ENCODE measurements around the gene TMEM178B. TPM values are rescaled to one million over a fixed set of nuclear protein-coding genes. Genes with fewer than 3 reads are reported as not detected.

TMEM178B gene
- total and polyA plus RNA-seq, 9 of the 15 experiments (the other 6 are each of a cell fraction or from before 2014, with no cell fraction given) = under 0.01 to 0.03 (median 0.01) TPM; not detected in 5

- DNase-seq (ENCODE audit: extremely low read depth in 1 of 4, low spot score in 3 of 4) (no peak), ATAC-seq (no peak), FAIRE-seq (no peak)
- no peaks in the 10 kb centered on the region for H3K36me3 ChIP-seq (ENCODE audit: control insufficient read depth, insufficient read depth, low read length)
- H3K9me1 ChIP-seq (ENCODE audit: control insufficient read depth, insufficient read depth, low read length) = no peaks in the 10 kb centered on the region
- no peak overlapping the region for H3K9ac ChIP-seq (ENCODE audit: insufficient read depth in 1 of 2, low read depth in 2 of 2, low read length in 2 of 2)
- no peak overlapping the region for H3K4me2 ChIP-seq (ENCODE audit: insufficient read depth, low read length)
- no peak overlapping the region for H3K4me3 ChIP-seq
- no peaks in the 10 kb centered on the region for H3K4me1 ChIP-seq (replicated peaks in 1 of 2; ENCODE audit: control insufficient read depth in 2 of 2, insufficient read depth in 2 of 2, low read length in 2 of 2)
- WGBS (ENCODE audit: insufficient coverage, low coverage, missing lambda C conversion rate) = 0% methylated on average over 2 of the region's 2 CpGs
- peaks cover 0 to 7% of the 10 kb centered on the region in 2 experiments; a peak in 2 of 5 replicates for H3K27me3 ChIP-seq (ENCODE audit: control insufficient read depth in 2 of 2, insufficient read depth in 2 of 2, low read length in 2 of 2)
- POLR2A ChIA-PET = interaction anchor here (1.2 kb wide), 1 partner anchor 16 kb away, joined by 3 read pairs; no protein-coding TSS in a partner anchor
- intact Hi-C loops (cut with micrococcal nuclease) = no loop called here
- no peaks in the 10 kb centered on the region for H3K79me2 ChIP-seq (ENCODE audit: control insufficient read depth, insufficient read depth, low read length)
- CTCF ChIA-PET (ENCODE audit: low intra/inter-chr PET ratio) = no interaction called here
- no peak overlapping the region for H2AFZ ChIP-seq (ENCODE audit: low read depth, low read length)
- no TSS peak for BruUV-seq (replicated peaks)
- TF ChIP-seq ATF4 (CRISPR knock-in tag; IDR thresholded peaks at IDR 0.05) = no peak
- no peak for TF ChIP-seq TEAD1 (CRISPR knock-in tag; IDR thresholded peaks at IDR 0.05)
- TF ChIP-seq ZZZ3 (IDR thresholded peaks at IDR 0.05) = no peak
- TF ChIP-seq FOXJ2 (tag; IDR thresholded peaks at IDR 0.05) = no peak
- no peak for TF ChIP-seq TEAD2 (tag; IDR thresholded peaks at IDR 0.05)
- no peak for TF ChIP-seq ILK (tag; IDR thresholded peaks at IDR 0.05; ENCODE audit: borderline replicate concordance, low read depth)
- TF ChIP-seq NONO (IDR thresholded peaks at IDR 0.05; ENCODE audit: low read depth in 2 of 2, low read length in 1 of 2) = no peak
- TF ChIP-seq RBBP5 (IDR thresholded peaks at IDR 0.05; ENCODE audit: borderline replicate concordance, insufficient read depth, low read length, poor library complexity, severe bottlenecking) = no peak
- no peak for TF ChIP-seq TAF9B (IDR thresholded peaks at IDR 0.05; ENCODE audit: partially characterized antibody)
- no peak for TF ChIP-seq POLR2G (IDR thresholded peaks at IDR 0.05; ENCODE audit: low read depth, low read length)
- H4K20me1 ChIP-seq (replicated peaks; ENCODE audit: control insufficient read depth, insufficient read depth, low read length) = no peaks in the 10 kb centered on the region
- no peaks in the 10 kb centered on the region for H3K9me3 ChIP-seq (replicated peaks; ENCODE audit: control insufficient read depth, insufficient read depth, low read depth, low read length)
- in situ Hi-C loops (cut with MboI) = no loop called here
- no peak overlapping the region for H3K27ac ChIP-seq (ENCODE audit: extremely low read depth, low read depth, low read length)
Observed at GRCh38 chr7:141264511-141264910, 190.6 kb downstream of the TMEM178B start.
